ENCODE results near the gene C16orf74. TPM values are rescaled to one million over a fixed set of nuclear protein-coding genes. Genes with fewer than 3 reads are reported as not detected.
A peak's percentile ranks its signal among the peaks of the same experiment; 100 is the strongest.

The C16orf74 gene
- total and polyA plus RNA-seq, 2 of the 13 experiments (the other 11 are each of a cell fraction or from before 2014, with no cell fraction given), result 0.13 to 0.29 TPM

GRCh38 chr16:85720302-85720637 lies 30.6 kb downstream of the C16orf74 start (continued):
- TF ChIP-seq ARID4A (CRISPR knock-in tag; IDR thresholded peaks at IDR 0.05; ENCODE audit: borderline replicate concordance), result no peak
- TF ChIP-seq SNAPC4 (CRISPR knock-in tag; IDR thresholded peaks at IDR 0.05), result no peak
- 0 out of 2 replicates have a peak, but pooled peaks have one; percentile 56 for TF ChIP-seq JUN (CRISPR knock-in tag; IDR thresholded peaks at IDR 0.05)
- TF ChIP-seq TIGD3 (CRISPR knock-in tag; IDR thresholded peaks at IDR 0.05; ENCODE audit: borderline replicate concordance), result no peak
- no peak for TF ChIP-seq BCL6 (CRISPR knock-in tag; IDR thresholded peaks at IDR 0.05)
- no peak for TF ChIP-seq ATF7-NPFF (CRISPR knock-in tag; IDR thresholded peaks at IDR 0.05; ENCODE audit: low read depth)
- no peak for TF ChIP-seq SNAI1 (CRISPR knock-in tag; IDR thresholded peaks at IDR 0.05; ENCODE audit: borderline replicate concordance)
- no peak for TF ChIP-seq KDM5B (CRISPR knock-in tag; IDR thresholded peaks at IDR 0.05; ENCODE audit: borderline replicate concordance)
- no peak for TF ChIP-seq ZSCAN9 (CRISPR knock-in tag; IDR thresholded peaks at IDR 0.05; ENCODE audit: borderline replicate concordance)
- TF ChIP-seq ZBTB44 (CRISPR knock-in tag; IDR thresholded peaks at IDR 0.05), result no peak
- no peak for TF ChIP-seq CREB1 (IDR thresholded peaks at IDR 0.05)
- TF ChIP-seq CREB1 (CRISPR knock-in tag; IDR thresholded peaks at IDR 0.05), result no peak
- no peak for TF ChIP-seq RFXANK (CRISPR knock-in tag; IDR thresholded peaks at IDR 0.05)
- TF ChIP-seq ZNF83 (CRISPR knock-in tag; IDR thresholded peaks at IDR 0.05; ENCODE audit: borderline replicate concordance), result no peak
- no peak for TF ChIP-seq NFKB2 (CRISPR knock-in tag; IDR thresholded peaks at IDR 0.05; ENCODE audit: borderline replicate concordance)
- no peak for TF ChIP-seq GZF1 (CRISPR knock-in tag; IDR thresholded peaks at IDR 0.05)
- no peak for TF ChIP-seq ZBTB3 (CRISPR knock-in tag; IDR thresholded peaks at IDR 0.05; ENCODE audit: borderline replicate concordance, low read depth)
